Naive B cell (primary cell): Measurements from ENCODE around the gene CHST10. TPM values are rescaled to one million over a fixed set of nuclear protein-coding genes. Genes with fewer than 3 reads are reported as not detected.

Experiments
- polyA plus RNA-seq, 6 donors: library from polyadenylated mRNA; unstranded; fragments of 300-500 nt; fragmentation: Illumina TruSeq; gene quantifications; one replicate each; pipeline ENCODE4 v1.2.3, GENCODE V29; 2021; ENCODE audit warnings: low read depth in 6 of 6

The CHST10 gene
- polyA plus RNA-seq, 6 donors from 2014 or later = 3.9 to 9.5 (median 5.8) TPM

Other genes with a start within 250 kb of the CHST10 start
- not detected for gene LONRF2, start 95.2 kb downstream of the CHST10 start, polyA plus RNA-seq
- gene NMS, start 52.8 kb upstream of the CHST10 start, polyA plus RNA-seq = not detected
- gene PDCL3, start 145.3 kb upstream of the CHST10 start, polyA plus RNA-seq = 10 to 100 TPM; 32.7 to 45.4 (median 39.9) TPM